Muscle layer of duodenum (tissue), 2 donors: Measurements from ENCODE around the gene EDNRA.

Experiments
- H3K27ac ChIP-seq: one replicate; pipeline ENCODE4 v1.7.0; 2013; ENCODE audit warnings: mild to moderate bottlenecking, low read length
- H3K27me3 ChIP-seq: one replicate; pipeline ENCODE4 v1.7.0; 2013; ENCODE audit warnings: low read depth, mild to moderate bottlenecking, control low read depth, low read length
- H3K36me3 ChIP-seq, 2 donors: one replicate each; pipeline ENCODE4 v1.7.0; 2013; ENCODE audit warnings: low read length in 2 of 2, control low read depth in 1 of 2, mild to moderate bottlenecking in 1 of 2; ENCODE audit not compliant: insufficient read depth in 2 of 2, control insufficient read depth in 1 of 2
- H3K4me1 ChIP-seq, 2 donors: one replicate each; pipeline ENCODE4 v1.7.0; 2013; ENCODE audit warnings: low read length in 2 of 2, mild to moderate bottlenecking in 2 of 2, control low read depth in 1 of 2, moderate library complexity in 1 of 2; ENCODE audit not compliant: insufficient read depth in 2 of 2, control insufficient read depth in 1 of 2
- H3K4me3 ChIP-seq, 2 donors: one replicate each; pipeline ENCODE4 v1.7.0; 2013; ENCODE audit warnings: low read length in 2 of 2, low read depth in 1 of 2, mild to moderate bottlenecking in 1 of 2
- H3K9me3 ChIP-seq, 2 donors: one replicate each; pipeline ENCODE4 v1.7.0; 2013; ENCODE audit warnings: low read length in 2 of 2, control low read depth in 1 of 2, mild to moderate bottlenecking in 1 of 2; ENCODE audit not compliant: control insufficient read depth in 1 of 2
- donor health status: healthy.

The EDNRA gene

GRCh38 chr4:147480502-147480890 lies 401 bp upstream of the EDNRA start:
- Histone ChIP-seq H3K4me3 (peak overlapping the region; percentile 42 to 74), H3K27ac (no peak overlapping the region), H3K27me3 (no peaks in the 10 kb centered on the region), H3K36me3 (no peaks in the 10 kb centered on the region), H3K4me1 (no peaks in the 10 kb centered on the region), H3K9me3 (no peaks in the 10 kb centered on the region)

GRCh38 chr4:147481577-147482109 lies 746 bp downstream of the EDNRA start:
- Histone ChIP-seq H3K4me1 (no peaks in the 10 kb centered on the region), H3K27ac (peak overlapping the region; percentile 33), H3K27me3 (no peaks in the 10 kb centered on the region), H3K36me3 (no peaks in the 10 kb centered on the region), H3K4me3 (peak overlapping the region; percentile 49 to 74), H3K9me3 (no peaks in the 10 kb centered on the region)

- no peaks in the 10 kb centered on the region for H3K36me3 ChIP-seq
- no peaks in the 10 kb centered on the region for H3K9me3 ChIP-seq
- no peak overlapping the region for H3K27ac ChIP-seq
- no peaks in the 10 kb centered on the region for H3K27me3 ChIP-seq
- no peaks in the 10 kb centered on the region for H3K4me1 ChIP-seq
- peak overlapping the region; percentile 49 to 74 for H3K4me3 ChIP-seq
These were observed 1.4 kb downstream of the EDNRA start for GRCh38 chr4:147482281-147482680.

- Histone ChIP-seq H3K36me3 (no peaks in the 10 kb centered on the region), H3K4me3 (no peak overlapping the region), H3K4me1 (no peaks in the 10 kb centered on the region), H3K27me3 (no peaks in the 10 kb centered on the region), H3K9me3 (no peaks in the 10 kb centered on the region), H3K27ac (no peak overlapping the region)
These were observed 4.3 kb downstream of the EDNRA start for GRCh38 chr4:147485167-147485566.

- Histone ChIP-seq H3K36me3 (no peaks in the 10 kb centered on the region), H3K9me3 (no peaks in the 10 kb centered on the region), H3K4me1 (no peaks in the 10 kb centered on the region), H3K27ac (no peak overlapping the region), H3K4me3 (no peak overlapping the region), H3K27me3 (no peaks in the 10 kb centered on the region)
These were observed 6.7 kb downstream of the EDNRA start for GRCh38 chr4:147487616-147488015.

GRCh38 chr4:147488556-147488955 lies 7.7 kb downstream of the EDNRA start:
- H3K27ac ChIP-seq: no peak overlapping the region
- no peaks in the 10 kb centered on the region for H3K36me3 ChIP-seq
- no peaks in the 10 kb centered on the region for H3K4me1 ChIP-seq
- H3K4me3 ChIP-seq: no peak overlapping the region
- H3K27me3 ChIP-seq: no peaks in the 10 kb centered on the region
- H3K9me3 ChIP-seq: no peaks in the 10 kb centered on the region

- no peak overlapping the region for H3K27ac ChIP-seq
- H3K36me3 ChIP-seq: no peaks in the 10 kb centered on the region
- no peaks in the 10 kb centered on the region for H3K9me3 ChIP-seq
- H3K27me3 ChIP-seq: no peaks in the 10 kb centered on the region
- H3K4me3 ChIP-seq: no peak overlapping the region
- no peaks in the 10 kb centered on the region for H3K4me1 ChIP-seq
These were observed 10.2 kb downstream of the EDNRA start for GRCh38 chr4:147491086-147491485.

- H3K36me3 ChIP-seq: no peaks in the 10 kb centered on the region
- H3K4me3 ChIP-seq: no peak overlapping the region
- no peaks in the 10 kb centered on the region for H3K4me1 ChIP-seq
- no peak overlapping the region for H3K27ac ChIP-seq
- H3K9me3 ChIP-seq: no peaks in the 10 kb centered on the region
- no peaks in the 10 kb centered on the region for H3K27me3 ChIP-seq
These were observed 11.4 kb downstream of the EDNRA start for GRCh38 chr4:147492306-147492705.

GRCh38 chr4:147492761-147493160 lies 11.9 kb downstream of the EDNRA start:
- H3K4me3 ChIP-seq: no peak overlapping the region
- no peaks in the 10 kb centered on the region for H3K4me1 ChIP-seq
- H3K27me3 ChIP-seq: no peaks in the 10 kb centered on the region
- H3K9me3 ChIP-seq: no peaks in the 10 kb centered on the region
- H3K27ac ChIP-seq: no peak overlapping the region
- H3K36me3 ChIP-seq: no peaks in the 10 kb centered on the region

GRCh38 chr4:147493307-147493706 lies 12.4 kb downstream of the EDNRA start:
- H3K4me3 ChIP-seq: no peak overlapping the region
- no peak overlapping the region for H3K27ac ChIP-seq
- no peaks in the 10 kb centered on the region for H3K36me3 ChIP-seq
- no peaks in the 10 kb centered on the region for H3K4me1 ChIP-seq
- no peaks in the 10 kb centered on the region for H3K9me3 ChIP-seq
- no peaks in the 10 kb centered on the region for H3K27me3 ChIP-seq

- Histone ChIP-seq H3K9me3 (no peaks in the 10 kb centered on the region), H3K27ac (no peak overlapping the region), H3K4me3 (no peak overlapping the region), H3K27me3 (no peaks in the 10 kb centered on the region), H3K36me3 (no peaks in the 10 kb centered on the region), H3K4me1 (no peaks in the 10 kb centered on the region)
These were observed 13.4 kb downstream of the EDNRA start for GRCh38 chr4:147494301-147494700.

- H3K4me1 ChIP-seq: no peaks in the 10 kb centered on the region
- no peak overlapping the region for H3K27ac ChIP-seq
- no peaks in the 10 kb centered on the region for H3K9me3 ChIP-seq
- no peak overlapping the region for H3K4me3 ChIP-seq
- H3K27me3 ChIP-seq: no peaks in the 10 kb centered on the region
- H3K36me3 ChIP-seq: no peaks in the 10 kb centered on the region
These were observed 15.6 kb downstream of the EDNRA start for GRCh38 chr4:147496500-147496899.
